Endothelial cell of umbilical vein (primary cell): ENCODE data around the gene SYNPO2. TPM values are rescaled to one million over a fixed set of nuclear protein-coding genes. Genes with fewer than 3 reads are reported as not detected.

Experiments used
- BruUV-seq: library from RNA; stranded (reverse); fragments of 400-500 nt; replicated peaks from 2 replicates; lab custom pipeline; 2021; lab: Mats Ljungman, UMichigan
- CTCF ChIA-PET: fragments of 300-600, 350-600 bp; sonication (Branson Sonifier 250); formaldehyde crosslinking; loops from one replicate; lab custom pipeline; 2021; ENCODE audit warnings: antibody characterized with exemption, inconsistent platforms; lab: Charles Lee
- POLR2A ChIA-PET: fragments of 300-600, 350-600 bp; sonication (Branson Sonifier 250); formaldehyde crosslinking; loops from one replicate; lab custom pipeline; 2021; ENCODE audit warnings: antibody characterized with exemption, inconsistent platforms; lab: Charles Lee
- DNase-seq: peaks from one replicate; pipeline ENCODE4 v3.0.0-alpha.2; 2011; ENCODE audit warnings: low read depth, low spot score
- FAIRE-seq: peaks from 2 replicates; lab custom pipeline; 2011; peaks lifted over from hg19 to GRCh38; lab: Jason Lieb, UNC
- H2AFZ ChIP-seq: 2 replicates; pipeline ENCODE4 v1.6.0; 2012; ENCODE audit warnings: low read depth, low read length, control low read depth, inconsistent platforms
- H3K27ac ChIP-seq: 2 replicates; pipeline ENCODE4 v1.5.1; 2011; ENCODE audit warnings: low read depth, mild to moderate bottlenecking, control low read depth, low read length, moderate library complexity; ENCODE audit not compliant: insufficient read depth
- H3K27me3 ChIP-seq, 2 experiments: 2 replicates each; pipeline versions ENCODE4 v1.6.0 to v1.6.1; 2011; ENCODE audit warnings: low read length in 2 of 2, mixed read lengths in 1 of 2; ENCODE audit not compliant: control insufficient read depth in 2 of 2, insufficient read depth in 2 of 2
- H3K36me3 ChIP-seq, 2 experiments: 2 replicates in 1 of 2; 3 replicates in 1 of 2; pipeline ENCODE4 v1.5.1; 2011; ENCODE audit warnings: low read length in 2 of 2, mild to moderate bottlenecking in 1 of 2, moderate library complexity in 1 of 2; ENCODE audit not compliant: control insufficient read depth in 2 of 2, insufficient read depth in 2 of 2; ENCODE audit errors: extremely low read depth in 1 of 2
- H3K4me1 ChIP-seq: 3 replicates; pipeline ENCODE4 v1.5.1; 2011; ENCODE audit warnings: mild to moderate bottlenecking, low read length; ENCODE audit not compliant: control insufficient read depth, insufficient read depth; ENCODE audit errors: extremely low read depth
- H3K4me2 ChIP-seq: 2 replicates; pipeline ENCODE4 v1.6.1; 2011; ENCODE audit warnings: low read length, control low read depth, mixed read lengths; ENCODE audit not compliant: insufficient read depth
- H3K4me3 ChIP-seq, 3 experiments: fragments of 200-600 bp in 1 of 3; sonication (generic), shearing (Covaris generic) in 1 of 3; replicated peaks in 1 of 3; 2 replicates each; pipeline ENCODE4 v1.5.1; 2011 to 2016; ENCODE audit warnings: control low read depth in 3 of 3, low read length in 3 of 3, mild to moderate bottlenecking in 2 of 3, inconsistent platforms in 1 of 3, low read depth in 1 of 3, moderate library complexity in 1 of 3; ENCODE audit not compliant: insufficient read depth in 1 of 3
- H3K79me2 ChIP-seq: 2 replicates; pipeline ENCODE4 v1.6.0; 2012; ENCODE audit warnings: low read length, inconsistent platforms; ENCODE audit not compliant: control insufficient read depth, insufficient read depth
- H3K9ac ChIP-seq: replicated peaks from 2 replicates; pipeline ENCODE3; 2011; ENCODE audit warnings: low read length, control low read depth; ENCODE audit not compliant: insufficient read depth; ENCODE audit errors: extremely low read depth
- H3K9me1 ChIP-seq: replicated peaks from 3 replicates; pipeline ENCODE4 v1.6.0; 2011; ENCODE audit warnings: mild to moderate bottlenecking, low read length; ENCODE audit not compliant: control insufficient read depth, insufficient read depth; ENCODE audit errors: extremely low read depth
- H3K9me3 ChIP-seq: replicated peaks from 2 replicates; pipeline ENCODE4 v1.5.1; 2012; ENCODE audit warnings: low read length, inconsistent platforms; ENCODE audit not compliant: control insufficient read depth, insufficient read depth
- H4K20me1 ChIP-seq: replicated peaks from 2 replicates; pipeline ENCODE3; 2011; ENCODE audit warnings: mild to moderate bottlenecking, low read length; ENCODE audit not compliant: control insufficient read depth, insufficient read depth; ENCODE audit errors: extremely low read depth
- FOS ChIP-seq: IDR thresholded peaks from 2 replicates; pipeline ENCODE4 v1.6.1; 2011; ENCODE audit warnings: mild to moderate bottlenecking, low read length, moderate library complexity, borderline replicate concordance; ENCODE audit not compliant: insufficient read depth
- GATA2 ChIP-seq: IDR thresholded peaks from 2 replicates; pipeline ENCODE4 v1.7.0; 2011; ENCODE audit warnings: low read depth, mild to moderate bottlenecking, moderate library complexity, mixed read lengths, low read length; ENCODE audit not compliant: insufficient read length, insufficient read depth
- JUN ChIP-seq: IDR thresholded peaks from 2 replicates; pipeline ENCODE4 v1.6.1; 2011; ENCODE audit warnings: borderline replicate concordance, low read depth; ENCODE audit not compliant: insufficient read length, insufficient read depth
- MYC ChIP-seq: IDR thresholded peaks from one replicate; pipeline ENCODE4 v1.6.1; 2011; ENCODE audit warnings: mild to moderate bottlenecking, low read depth, low read length
- POLR2A ChIP-seq: IDR thresholded peaks from 2 replicates; pipeline ENCODE4 v1.6.1; 2012; ENCODE audit warnings: low read depth, mild to moderate bottlenecking, control low read depth, low read length
- POLR2AphosphoS5 ChIP-seq: IDR thresholded peaks from 2 replicates; pipeline ENCODE4 v1.6.1; 2012; ENCODE audit warnings: low read depth, mild to moderate bottlenecking, control low read depth, low read length, moderate library complexity; ENCODE audit not compliant: insufficient read depth
- dilution Hi-C: fragments of 300-500 bp; cut with MboI; formaldehyde crosslinking; loops from one replicate; pipeline ENCODE4 v1.15.0; 2019; ENCODE audit warnings: low sequenced_read_pairs; ENCODE audit not compliant: extremely low pct_ligation_motif_present
- intact Hi-C: fragments of 100-400 bp; cut with micrococcal nuclease; formaldehyde crosslinking; loops from one replicate; pipeline ENCODE4 v1.10.0; 2022
- polyA plus RNA-seq, 4 experiments: library from polyadenylated mRNA; depleted of rRNA in 3 of 4; stranded (reverse) in 3 of 4; unstranded in 1 of 4; fragments of >200 nt; gene quantifications; 2 replicates each; pipeline versions ENCODE4 v1.2.1 to v1.2.3, GENCODE V29; 2011 to 2012; ENCODE audit warnings: missing spikeins in 1 of 4
- total RNA-seq: library from RNA; stranded (reverse); gene quantifications from 2 replicates; pipeline ENCODE4 v1.2.3, GENCODE V29; 2021
- TF ChIP-seq, protein P1 (sequence below), 2 donors: IDR thresholded peaks; 1 replicate in 1 of 2; 2 replicates in 1 of 2; pipeline ENCODE4 v1.5.1; 2011; ENCODE audit warnings: low read length in 2 of 2, mild to moderate bottlenecking in 2 of 2, moderate library complexity in 2 of 2, control low read depth in 1 of 2, inconsistent platforms in 1 of 2, low read depth in 1 of 2; ENCODE audit not compliant: insufficient read depth in 1 of 2; ENCODE audit errors: extremely low read depth in 1 of 2
- TF ChIP-seq, protein P2 (sequence below): IDR thresholded peaks from 2 replicates; pipeline ENCODE4 v1.6.1; 2011; ENCODE audit not compliant: insufficient read depth, insufficient read length

SYNPO2 gene
- total and polyA plus RNA-seq, 2 donors (not counting 3 experiments of a cell fraction or from before 2014, with no cell fraction given), result 0.06 to 0.13 TPM

DNA sequence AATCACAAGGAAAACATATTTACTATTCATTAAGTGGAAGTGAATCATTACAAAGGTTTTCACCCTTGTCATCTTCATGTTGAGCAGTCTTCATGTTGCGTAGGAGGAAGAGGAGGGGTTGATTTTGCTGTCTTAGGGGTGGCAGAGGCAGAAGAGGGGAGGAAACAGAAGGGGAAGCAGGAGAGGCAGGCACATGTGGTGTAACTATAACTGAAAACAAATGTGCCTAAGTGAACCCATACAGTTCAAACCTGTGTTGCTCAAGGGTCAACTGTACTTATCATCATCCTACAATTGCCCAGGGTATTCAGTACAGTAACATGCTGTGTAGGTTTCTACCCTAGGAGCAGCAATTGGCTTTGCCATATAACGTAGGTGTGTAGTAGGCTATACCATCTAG is 47.2 kb downstream of the SYNPO2 start:
- intact Hi-C loops, result no loop called here
- no peaks in the 10 kb centered on the region for H4K20me1 ChIP-seq
- no peak for TF ChIP-seq FOS
- H3K4me3 ChIP-seq, result no peak overlapping the region
- ChIA-PET POLR2A (no interaction called here), CTCF (no interaction called here)
- no peak overlapping the region for H3K9ac ChIP-seq
- no peak overlapping the region for H3K27ac ChIP-seq
- no peaks in the 10 kb centered on the region for H3K9me1 ChIP-seq
- no peaks in the 10 kb centered on the region for H3K79me2 ChIP-seq
- H3K4me2 ChIP-seq, result no peak overlapping the region
- H3K9me3 ChIP-seq, result no peaks in the 10 kb centered on the region
- no peaks in the 10 kb centered on the region for H3K4me1 ChIP-seq
- BruUV-seq, result no TSS peak
- peaks cover 0 to 4% of the 10 kb centered on the region in 2 experiments for H3K27me3 ChIP-seq
- H2AFZ ChIP-seq, result no peak overlapping the region
- dilution Hi-C loops, result no loop called here
- no peaks in the 10 kb centered on the region for H3K36me3 ChIP-seq
- no peak for FAIRE-seq
- DNase-seq, result no peak

DNA sequence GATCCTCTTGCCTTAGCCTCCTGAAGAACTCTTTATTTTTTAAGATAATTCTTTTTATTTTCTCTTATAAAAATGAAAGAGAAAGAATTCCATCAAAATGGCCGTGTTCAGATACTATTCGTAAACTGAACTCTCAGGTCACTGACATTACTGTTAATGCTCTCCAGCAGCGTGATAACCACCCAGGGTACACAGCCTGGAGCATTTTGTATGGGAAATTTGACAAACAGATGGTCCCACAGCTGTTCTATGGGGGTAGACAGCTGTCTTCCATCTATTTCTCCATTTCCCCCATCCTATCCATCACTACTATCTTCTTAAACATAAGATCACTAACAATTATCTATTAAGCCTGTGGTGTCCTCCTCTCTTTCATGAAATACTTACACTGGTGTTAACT is 47.8 kb downstream of the SYNPO2 start:
- intact Hi-C loops, result no loop called here
- H3K9me1 ChIP-seq, result no peaks in the 10 kb centered on the region
- no TSS peak for BruUV-seq
- peaks cover 0 to 8% of the 10 kb centered on the region in 2 experiments for H3K27me3 ChIP-seq
- H3K4me2 ChIP-seq, result no peak overlapping the region
- POLR2A ChIA-PET, result no interaction called here
- DNase-seq, result no peak
- CTCF ChIA-PET, result no interaction called here
- FAIRE-seq, result no peak
- no peak overlapping the region for H3K27ac ChIP-seq
- TF ChIP-seq POLR2AphosphoS5 (no peak), JUN (no peak), POLR2A (no peak), FOS (no peak), GATA2 (no peak), MYC (no peak)
- TF ChIP-seq, protein P1, sequence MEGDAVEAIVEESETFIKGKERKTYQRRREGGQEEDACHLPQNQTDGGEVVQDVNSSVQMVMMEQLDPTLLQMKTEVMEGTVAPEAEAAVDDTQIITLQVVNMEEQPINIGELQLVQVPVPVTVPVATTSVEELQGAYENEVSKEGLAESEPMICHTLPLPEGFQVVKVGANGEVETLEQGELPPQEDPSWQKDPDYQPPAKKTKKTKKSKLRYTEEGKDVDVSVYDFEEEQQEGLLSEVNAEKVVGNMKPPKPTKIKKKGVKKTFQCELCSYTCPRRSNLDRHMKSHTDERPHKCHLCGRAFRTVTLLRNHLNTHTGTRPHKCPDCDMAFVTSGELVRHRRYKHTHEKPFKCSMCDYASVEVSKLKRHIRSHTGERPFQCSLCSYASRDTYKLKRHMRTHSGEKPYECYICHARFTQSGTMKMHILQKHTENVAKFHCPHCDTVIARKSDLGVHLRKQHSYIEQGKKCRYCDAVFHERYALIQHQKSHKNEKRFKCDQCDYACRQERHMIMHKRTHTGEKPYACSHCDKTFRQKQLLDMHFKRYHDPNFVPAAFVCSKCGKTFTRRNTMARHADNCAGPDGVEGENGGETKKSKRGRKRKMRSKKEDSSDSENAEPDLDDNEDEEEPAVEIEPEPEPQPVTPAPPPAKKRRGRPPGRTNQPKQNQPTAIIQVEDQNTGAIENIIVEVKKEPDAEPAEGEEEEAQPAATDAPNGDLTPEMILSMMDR (IDR thresholded peaks at IDR 0.05; ENCODE audit: extremely low read depth in 1 of 2, insufficient read depth in 1 of 2, low read depth in 1 of 2, low read length in 2 of 2), result no peak
- TF ChIP-seq, protein P2, sequence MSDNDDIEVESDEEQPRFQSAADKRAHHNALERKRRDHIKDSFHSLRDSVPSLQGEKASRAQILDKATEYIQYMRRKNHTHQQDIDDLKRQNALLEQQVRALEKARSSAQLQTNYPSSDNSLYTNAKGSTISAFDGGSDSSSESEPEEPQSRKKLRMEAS, result no peak
- H4K20me1 ChIP-seq, result no peaks in the 10 kb centered on the region
- no peaks in the 10 kb centered on the region for H3K9me3 ChIP-seq
- H3K4me1 ChIP-seq, result no peaks in the 10 kb centered on the region
- H2AFZ ChIP-seq, result no peak overlapping the region
- dilution Hi-C loops, result no loop called here
- no peaks in the 10 kb centered on the region for H3K36me3 ChIP-seq
- no peak overlapping the region for H3K4me3 ChIP-seq
- no peaks in the 10 kb centered on the region for H3K79me2 ChIP-seq
- no peak overlapping the region for H3K9ac ChIP-seq
